ENCODE data around the gene SRBD1. TPM values are rescaled to one million over a fixed set of nuclear protein-coding genes. Genes with fewer than 3 reads are reported as not detected.

Gene SRBD1
- polyA plus RNA-seq, 2 of the 4 experiments (the other 2 are of a cell fraction): 11.0 to 13.7 TPM

GRCh38 chr2:45439788-45440773, 171.0 kb downstream of the SRBD1 start:
- Histone ChIP-seq H3K4me1 (peaks cover 25% of the 10 kb centered on the region), H3K9me3 (no peaks in the 10 kb centered on the region), H3K4me3 (no peak overlapping the region), H3K4me2 (no peak overlapping the region), H3K27ac (no peak overlapping the region)
- DNase-seq (ENCODE audit: low read depth in 1 of 2, low spot score in 1 of 2) (peak in 1 of 2 experiments; percentile 29), ATAC-seq (peak; percentile 58 to 65; a peak in 3 of 6 replicates), FAIRE-seq (no peak)
- WGBS (ENCODE audit: missing lambda C conversion rate): 84% methylated on average over 6 of the region's 6 CpGs
- ChIA-PET POLR2A (no interaction called here), CTCF (interaction anchor here (2.2 kb wide), 1 partner anchor 458 kb away, joined by 5 read pairs; no protein-coding TSS in a partner anchor)
- TF ChIP-seq RFX5 (IDR thresholded peaks at IDR 0.05): no peak
- no peak for TF ChIP-seq BCL3 (IDR thresholded peaks at IDR 0.05)
- peak; percentile 39 to 44; a peak in 4 of 5 replicates for TF ChIP-seq RAD21 (conservative IDR thresholded peaks at IDR 0.05 in 1 of 2, IDR thresholded peaks at IDR 0.05 in 1 of 2)
- peak; percentile 28; the same call in 2 of the 3 replicates for TF ChIP-seq CTCF (IDR thresholded peaks at IDR 0.05)
- no peak for TF ChIP-seq HDAC2 (IDR thresholded peaks at IDR 0.05)
- no peak for TF ChIP-seq RCOR1 (IDR thresholded peaks at IDR 0.05; ENCODE audit: low read depth, low read length)
- no peak for TF ChIP-seq ZSCAN20 (CRISPR knock-in tag; IDR thresholded peaks at IDR 0.05)
- TF ChIP-seq JUN (IDR thresholded peaks at IDR 0.05): no peak
- TF ChIP-seq NFE2L2 (conservative IDR thresholded peaks at IDR 0.05; ENCODE audit: low read length): no peak
- no peak for TF ChIP-seq HEYL (CRISPR knock-in tag; IDR thresholded peaks at IDR 0.05)
- no peak for TF ChIP-seq HMGXB4 (CRISPR knock-in tag; IDR thresholded peaks at IDR 0.05; ENCODE audit: borderline replicate concordance)
- no peak for TF ChIP-seq EHF (CRISPR knock-in tag; IDR thresholded peaks at IDR 0.05)
- TF ChIP-seq CBX8 (IDR thresholded peaks at IDR 0.05): no peak

GRCh38 chr2:45438872-45439665, 172.0 kb downstream of the SRBD1 start:
- H3K4me1 ChIP-seq: peaks cover 28% of the 10 kb centered on the region
- DNase-seq (ENCODE audit: low read depth in 1 of 2, low spot score in 1 of 2) (no peak), FAIRE-seq (no peak), ATAC-seq (no peak)
- CTCF ChIA-PET: interaction anchor here (1.3 to 2.2 kb wide), 2 partner anchors 414 to 457 kb away, joined by 4 to 5 read pairs; no protein-coding TSS in a partner anchor
- no peak overlapping the region for H3K4me3 ChIP-seq
- no peak overlapping the region for H3K4me2 ChIP-seq
- no peak overlapping the region for H3K27ac ChIP-seq
- POLR2A ChIA-PET: no interaction called here
- H3K9me3 ChIP-seq: no peaks in the 10 kb centered on the region
- WGBS (ENCODE audit: missing lambda C conversion rate): 81% methylated on average over 3 of the region's 3 CpGs
- no peak for TF ChIP-seq HOXB5 (CRISPR knock-in tag; IDR thresholded peaks at IDR 0.05)
- TF ChIP-seq RNF2 (IDR thresholded peaks at IDR 0.05; ENCODE audit: borderline replicate concordance, low read depth): no peak
- no peak for TF ChIP-seq MAZ (IDR thresholded peaks at IDR 0.05; ENCODE audit: borderline replicate concordance, low read depth, low read length)
- no peak for TF ChIP-seq TFCP2L1 (CRISPR knock-in tag; IDR thresholded peaks at IDR 0.05)
- TF ChIP-seq CEBPB (IDR thresholded peaks at IDR 0.05): no peak
- TF ChIP-seq SREBF2 (IDR thresholded peaks at IDR 0.05): no peak
- TF ChIP-seq JUN (IDR thresholded peaks at IDR 0.05): no peak
- TF ChIP-seq ZSCAN20 (CRISPR knock-in tag; IDR thresholded peaks at IDR 0.05): no peak
- TF ChIP-seq GATA3 (IDR thresholded peaks at IDR 0.05; ENCODE audit: borderline replicate concordance): no peak
- no peak for TF ChIP-seq NFE2L2 (conservative IDR thresholded peaks at IDR 0.05; ENCODE audit: low read length)
- no peak for TF ChIP-seq PHF8 (IDR thresholded peaks at IDR 0.05; ENCODE audit: borderline replicate concordance, low read depth)
